ENCODE data around the gene LDLRAP1.

- TF ChIP-seq, protein P1, sequence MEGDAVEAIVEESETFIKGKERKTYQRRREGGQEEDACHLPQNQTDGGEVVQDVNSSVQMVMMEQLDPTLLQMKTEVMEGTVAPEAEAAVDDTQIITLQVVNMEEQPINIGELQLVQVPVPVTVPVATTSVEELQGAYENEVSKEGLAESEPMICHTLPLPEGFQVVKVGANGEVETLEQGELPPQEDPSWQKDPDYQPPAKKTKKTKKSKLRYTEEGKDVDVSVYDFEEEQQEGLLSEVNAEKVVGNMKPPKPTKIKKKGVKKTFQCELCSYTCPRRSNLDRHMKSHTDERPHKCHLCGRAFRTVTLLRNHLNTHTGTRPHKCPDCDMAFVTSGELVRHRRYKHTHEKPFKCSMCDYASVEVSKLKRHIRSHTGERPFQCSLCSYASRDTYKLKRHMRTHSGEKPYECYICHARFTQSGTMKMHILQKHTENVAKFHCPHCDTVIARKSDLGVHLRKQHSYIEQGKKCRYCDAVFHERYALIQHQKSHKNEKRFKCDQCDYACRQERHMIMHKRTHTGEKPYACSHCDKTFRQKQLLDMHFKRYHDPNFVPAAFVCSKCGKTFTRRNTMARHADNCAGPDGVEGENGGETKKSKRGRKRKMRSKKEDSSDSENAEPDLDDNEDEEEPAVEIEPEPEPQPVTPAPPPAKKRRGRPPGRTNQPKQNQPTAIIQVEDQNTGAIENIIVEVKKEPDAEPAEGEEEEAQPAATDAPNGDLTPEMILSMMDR (IDR thresholded peaks at IDR 0.05; ENCODE audit: insufficient read depth, low read depth, low read length): no peak
- no peak for TF ChIP-seq EZH2 (IDR thresholded peaks at IDR 0.05; ENCODE audit: insufficient read depth, low read length)
These were observed 1.4 kb downstream of the LDLRAP1 start for GRCh38 chr1:25544819-25545218.

Data from astrocyte (in vitro differentiated cells and primary cell).